Measurements from ENCODE around the gene GRHL3. TPM values are rescaled to one million over a fixed set of nuclear protein-coding genes. Genes with fewer than 3 reads are reported as not detected.

The GRHL3 gene
- total RNA-seq, 1 donor from 2014 or later = 2.1 TPM

DNA sequence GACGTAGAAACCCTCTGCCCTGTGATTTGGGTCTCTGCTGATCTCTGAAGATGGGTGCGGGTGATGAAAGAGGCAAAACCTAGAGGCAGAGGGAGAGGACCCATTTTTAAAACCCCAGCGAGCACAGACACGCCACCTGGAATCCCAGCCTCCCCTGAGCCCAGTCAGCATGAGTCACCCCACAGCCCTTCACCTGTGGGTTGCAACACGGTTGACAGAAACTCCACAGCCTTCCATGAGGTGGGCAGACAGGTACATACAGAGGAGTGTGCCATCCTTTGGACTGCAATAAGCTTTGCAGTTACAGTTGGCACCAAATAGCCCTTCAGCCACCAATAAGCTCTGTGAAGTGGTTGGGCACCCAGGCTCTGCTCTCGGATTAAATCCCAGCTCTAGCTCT lies 2.1 kb upstream of the GRHL3 start:
- no peaks in the 10 kb centered on the region for H3K9me3 Mint-ChIP-seq (ENCODE audit: unreplicated experiment)
- no peaks in the 10 kb centered on the region for H3K27me3 Mint-ChIP-seq (ENCODE audit: unreplicated experiment)

DNA sequence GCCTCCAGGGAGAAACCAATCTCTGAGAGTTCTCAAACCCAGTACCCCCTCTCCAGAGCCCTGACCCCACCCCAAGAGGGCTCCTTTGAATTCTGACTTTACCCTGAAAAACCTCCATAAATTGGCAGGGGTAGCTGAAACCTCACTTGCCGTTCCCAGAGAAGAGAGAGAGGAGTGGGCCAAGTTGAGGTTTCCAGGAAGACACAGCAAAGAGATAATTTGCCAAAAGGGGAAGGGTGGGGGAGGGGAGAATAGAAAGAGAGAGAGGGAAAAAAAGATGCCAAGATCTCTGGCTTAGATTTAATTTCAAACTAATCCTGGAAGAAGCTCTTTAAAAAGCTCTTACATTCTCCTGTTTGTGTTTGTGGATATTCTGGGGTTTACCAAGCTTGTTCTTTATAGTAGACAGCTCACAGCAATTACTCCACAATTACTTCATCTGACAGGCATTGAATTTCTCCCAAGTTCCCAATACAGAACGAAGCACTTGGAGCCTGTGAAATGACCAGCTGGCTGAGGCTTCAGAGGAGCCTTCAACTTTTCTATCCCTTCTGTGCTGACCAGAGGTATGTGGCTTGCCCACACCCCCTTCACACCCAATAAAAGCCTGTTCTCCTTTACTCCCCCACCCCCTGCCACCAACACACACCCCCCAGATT lies 1.1 kb upstream of the GRHL3 start:
- H3K4me3 Mint-ChIP-seq (ENCODE audit: unreplicated experiment) = no peak overlapping the region
- TF ChIP-seq, protein P1, sequence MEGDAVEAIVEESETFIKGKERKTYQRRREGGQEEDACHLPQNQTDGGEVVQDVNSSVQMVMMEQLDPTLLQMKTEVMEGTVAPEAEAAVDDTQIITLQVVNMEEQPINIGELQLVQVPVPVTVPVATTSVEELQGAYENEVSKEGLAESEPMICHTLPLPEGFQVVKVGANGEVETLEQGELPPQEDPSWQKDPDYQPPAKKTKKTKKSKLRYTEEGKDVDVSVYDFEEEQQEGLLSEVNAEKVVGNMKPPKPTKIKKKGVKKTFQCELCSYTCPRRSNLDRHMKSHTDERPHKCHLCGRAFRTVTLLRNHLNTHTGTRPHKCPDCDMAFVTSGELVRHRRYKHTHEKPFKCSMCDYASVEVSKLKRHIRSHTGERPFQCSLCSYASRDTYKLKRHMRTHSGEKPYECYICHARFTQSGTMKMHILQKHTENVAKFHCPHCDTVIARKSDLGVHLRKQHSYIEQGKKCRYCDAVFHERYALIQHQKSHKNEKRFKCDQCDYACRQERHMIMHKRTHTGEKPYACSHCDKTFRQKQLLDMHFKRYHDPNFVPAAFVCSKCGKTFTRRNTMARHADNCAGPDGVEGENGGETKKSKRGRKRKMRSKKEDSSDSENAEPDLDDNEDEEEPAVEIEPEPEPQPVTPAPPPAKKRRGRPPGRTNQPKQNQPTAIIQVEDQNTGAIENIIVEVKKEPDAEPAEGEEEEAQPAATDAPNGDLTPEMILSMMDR (IDR thresholded peaks at IDR 0.05; ENCODE audit: unreplicated experiment) = no peak
- H3K36me3 Mint-ChIP-seq (ENCODE audit: low read depth, unreplicated experiment) = no peaks in the 10 kb centered on the region

More for the DNA sequence above, 2.1 kb upstream of the GRHL3 start:
- Mint-ChIP-seq H3K36me3 (ENCODE audit: low read depth, unreplicated experiment) (no peaks in the 10 kb centered on the region), H3K4me3 (ENCODE audit: unreplicated experiment) (no peak overlapping the region), H3K27ac (ENCODE audit: unreplicated experiment) (no peak overlapping the region), H3K4me1 (ENCODE audit: unreplicated experiment) (peaks cover 18% of the 10 kb centered on the region)
- TF ChIP-seq, protein P1 (IDR thresholded peaks at IDR 0.05; ENCODE audit: unreplicated experiment) = no peak
- no peak for DNase-seq (ENCODE audit: low spot score)

GRCh38 chr1:24318615-24319311 lies 394 bp upstream of the GRHL3 start:
- Mint-ChIP-seq H3K27me3 (ENCODE audit: unreplicated experiment) (peaks cover 6% of the 10 kb centered on the region), H3K4me1 (ENCODE audit: unreplicated experiment) (peaks cover 21% of the 10 kb centered on the region), H3K36me3 (ENCODE audit: low read depth, unreplicated experiment) (no peaks in the 10 kb centered on the region), H3K4me3 (ENCODE audit: unreplicated experiment) (no peak overlapping the region), H3K9me3 (ENCODE audit: unreplicated experiment) (no peaks in the 10 kb centered on the region), H3K27ac (ENCODE audit: unreplicated experiment) (no peak overlapping the region)
- TF ChIP-seq, protein P1 (IDR thresholded peaks at IDR 0.05; ENCODE audit: unreplicated experiment) = no peak
- no peak for DNase-seq (ENCODE audit: low spot score)

More for the DNA sequence above, 1.1 kb upstream of the GRHL3 start:
- Mint-ChIP-seq H3K9me3 (ENCODE audit: unreplicated experiment) (no peaks in the 10 kb centered on the region), H3K27ac (ENCODE audit: unreplicated experiment) (no peak overlapping the region), H3K27me3 (ENCODE audit: unreplicated experiment) (no peaks in the 10 kb centered on the region), H3K4me1 (ENCODE audit: unreplicated experiment) (peaks cover 21% of the 10 kb centered on the region)
- no peak for DNase-seq (ENCODE audit: low spot score)

GRCh38 chr1:24319962-24320361 lies 805 bp downstream of the GRHL3 start:
- peaks cover 8% of the 10 kb centered on the region for H3K27me3 Mint-ChIP-seq (ENCODE audit: unreplicated experiment)
- H3K9me3 Mint-ChIP-seq (ENCODE audit: unreplicated experiment) = no peaks in the 10 kb centered on the region
- TF ChIP-seq, protein P1 (IDR thresholded peaks at IDR 0.05; ENCODE audit: unreplicated experiment) = no peak
- peaks cover 21% of the 10 kb centered on the region for H3K4me1 Mint-ChIP-seq (ENCODE audit: unreplicated experiment)
- no peak overlapping the region for H3K27ac Mint-ChIP-seq (ENCODE audit: unreplicated experiment)
- no peak for DNase-seq (ENCODE audit: low spot score)
- H3K36me3 Mint-ChIP-seq (ENCODE audit: low read depth, unreplicated experiment) = no peaks in the 10 kb centered on the region
- H3K4me3 Mint-ChIP-seq (ENCODE audit: unreplicated experiment) = no peak overlapping the region

GRCh38 chr1:24321126-24321525 lies 2.0 kb downstream of the GRHL3 start:
- Mint-ChIP-seq H3K27me3 (ENCODE audit: unreplicated experiment) (peaks cover 8% of the 10 kb centered on the region), H3K4me1 (ENCODE audit: unreplicated experiment) (peaks cover 21% of the 10 kb centered on the region), H3K36me3 (ENCODE audit: low read depth, unreplicated experiment) (no peaks in the 10 kb centered on the region), H3K4me3 (ENCODE audit: unreplicated experiment) (peak overlapping the region; percentile 25), H3K9me3 (ENCODE audit: unreplicated experiment) (no peaks in the 10 kb centered on the region), H3K27ac (ENCODE audit: unreplicated experiment) (no peak overlapping the region)
- no peak for DNase-seq (ENCODE audit: low spot score)
- TF ChIP-seq, protein P1 (IDR thresholded peaks at IDR 0.05; ENCODE audit: unreplicated experiment) = no peak
